Measurements from ENCODE around the gene PTPRU. TPM values are rescaled to one million over a fixed set of nuclear protein-coding genes. Genes with fewer than 3 reads are reported as not detected.

Gene PTPRU
- total RNA-seq, 1 experiment from 2014 or later: 0.72 TPM

- in situ Hi-C loops (cut with HindIII; ENCODE audit: low pct_unique_long_range_greater_than_20kb, low sequenced_read_pairs) (no loop called here), intact Hi-C loops (cut with micrococcal nuclease; ENCODE audit: unreplicated experiment) (loop anchor here (10.0 kb wide), 1 partner anchor 95 kb away; no protein-coding TSS in a partner anchor)
- no peak for ATAC-seq
- H3K36me3 ChIP-seq (ENCODE audit: control insufficient read depth, insufficient read depth, low read length): no peaks in the 10 kb centered on the region
- no peaks in the 10 kb centered on the region for H3K9me3 ChIP-seq (ENCODE audit: control insufficient read depth, insufficient read depth, low read depth, low read length)
- CTCF ChIA-PET: interaction anchor here (0.6 kb wide), 1 partner anchor 91 kb away, joined by 5 read pairs; no protein-coding TSS in a partner anchor
- no peak for DNase-seq (ENCODE audit: low read depth, low spot score)
- H3K27me3 ChIP-seq (ENCODE audit: control insufficient read depth, insufficient read depth, low read length): no peaks in the 10 kb centered on the region
- TF ChIP-seq REST (IDR thresholded peaks at IDR 0.05; ENCODE audit: insufficient read depth in 1 of 2, low read depth in 2 of 2, low read length in 1 of 2) (no peak), TCF7L2 (IDR thresholded peaks at IDR 0.05; ENCODE audit: low read depth, low read length) (no peak)
- BruUV-seq (replicated peaks): no TSS peak
- H3K4me1 ChIP-seq (ENCODE audit: control insufficient read depth, insufficient read depth, low read length): no peaks in the 10 kb centered on the region
- H3K4me3 ChIP-seq (ENCODE audit: low read depth in 2 of 2, low read length in 2 of 2): no peak overlapping the region
- no peak overlapping the region for H3K27ac ChIP-seq (ENCODE audit: low read length)
- POLR2A ChIA-PET: no interaction called here
Measured at GRCh38 chr1:29249951-29250581, 13.7 kb downstream of the PTPRU start.

- ChIA-PET POLR2A (no interaction called here), CTCF (no interaction called here)
- no peak overlapping the region for H3K27ac ChIP-seq (ENCODE audit: low read length)
- intact Hi-C loops (cut with micrococcal nuclease; ENCODE audit: unreplicated experiment): no loop called here
- H3K9me3 ChIP-seq (ENCODE audit: control insufficient read depth, insufficient read depth, low read depth, low read length): no peaks in the 10 kb centered on the region
- ATAC-seq (no peak), DNase-seq (ENCODE audit: low read depth, low spot score) (no peak)
- in situ Hi-C loops (cut with HindIII; ENCODE audit: low pct_unique_long_range_greater_than_20kb, low sequenced_read_pairs): no loop called here
- H3K4me1 ChIP-seq (ENCODE audit: control insufficient read depth, insufficient read depth, low read length): no peaks in the 10 kb centered on the region
- BruUV-seq (replicated peaks): no TSS peak
- H3K4me3 ChIP-seq (ENCODE audit: low read depth in 2 of 2, low read length in 2 of 2): no peak overlapping the region
- no peaks in the 10 kb centered on the region for H3K27me3 ChIP-seq (ENCODE audit: control insufficient read depth, insufficient read depth, low read length)
- no peaks in the 10 kb centered on the region for H3K36me3 ChIP-seq (ENCODE audit: control insufficient read depth, insufficient read depth, low read length)
- TF ChIP-seq POLR2AphosphoS5 (IDR thresholded peaks at IDR 0.05; ENCODE audit: low read depth, low read length): no peak
- TF ChIP-seq REST (IDR thresholded peaks at IDR 0.05; ENCODE audit: insufficient read depth in 1 of 2, low read depth in 2 of 2, low read length in 1 of 2): no peak
- no peak for TF ChIP-seq SIN3A (IDR thresholded peaks at IDR 0.05; ENCODE audit: borderline replicate concordance, insufficient read depth, low read depth, low read length)
Measured at GRCh38 chr1:29251164-29252124, 15.1 kb downstream of the PTPRU start.
